H9 (cell line): ENCODE measurements around the gene SVEP1. TPM values are rescaled to one million over a fixed set of nuclear protein-coding genes. Genes with fewer than 3 reads are reported as not detected.
"Not testable (repeated sequence)": the region's sequence is repeated elsewhere in the genome, so short reads cannot be mapped to it uniquely, and the experiment has no call there.

Experiments used
- DNase-seq: peaks from one replicate; pipeline ENCODE4 v3.0.0-alpha.2; 2017
- H2AFZ ChIP-seq: one replicate; pipeline ENCODE4 v1.6.1; 2013; ENCODE audit warnings: mild to moderate bottlenecking, low read length, control low read depth, moderate library complexity
- H2AK5ac ChIP-seq: 2 replicates; pipeline ENCODE4 v1.6.1; 2013; ENCODE audit warnings: low read length, control low read depth, mixed read lengths; ENCODE audit not compliant: insufficient read length
- H2BK120ac ChIP-seq: one replicate; pipeline ENCODE4 v1.6.1; 2013; ENCODE audit warnings: low read depth, mild to moderate bottlenecking, low read length, control low read depth, inconsistent platforms; ENCODE audit not compliant: poor library complexity, severe bottlenecking
- H2BK12ac ChIP-seq: 2 replicates; pipeline ENCODE4 v1.6.1; 2013; ENCODE audit warnings: low read length, control low read depth, mixed read lengths, low read depth; ENCODE audit not compliant: insufficient read length
- H2BK15ac ChIP-seq: 2 replicates; pipeline ENCODE4 v1.6.1; 2013; ENCODE audit warnings: low read depth, low read length, control low read depth
- H2BK20ac ChIP-seq: one replicate; pipeline ENCODE4 v1.6.1; 2013; ENCODE audit warnings: low read depth, mild to moderate bottlenecking, low read length, control low read depth, inconsistent platforms; ENCODE audit not compliant: poor library complexity, severe bottlenecking
- H2BK5ac ChIP-seq: 2 replicates; pipeline ENCODE4 v1.6.1; 2013; ENCODE audit warnings: low read length, control low read depth, mixed read lengths; ENCODE audit not compliant: insufficient read length
- H3K14ac ChIP-seq: 2 replicates; pipeline ENCODE4 v1.6.1; 2013; ENCODE audit warnings: low read length, control low read depth; ENCODE audit not compliant: insufficient read depth
- H3K18ac ChIP-seq: 2 replicates; pipeline ENCODE4 v1.6.1; 2013; ENCODE audit warnings: low read depth, mild to moderate bottlenecking, mixed read lengths, low read length, control low read depth; ENCODE audit not compliant: insufficient read length
- H3K23ac ChIP-seq: 2 replicates; pipeline ENCODE4 v1.6.1; 2013; ENCODE audit warnings: low read length, control low read depth, mixed read lengths, low read depth; ENCODE audit not compliant: insufficient read length
- H3K23me2 ChIP-seq: 2 replicates; pipeline ENCODE4 v1.6.1; 2013; ENCODE audit warnings: low read depth, mild to moderate bottlenecking, mixed read lengths, low read length, control low read depth; ENCODE audit not compliant: insufficient read length, poor library complexity, severe bottlenecking
- H3K27ac ChIP-seq: 2 replicates; pipeline ENCODE4 v1.5.1; 2013; ENCODE audit warnings: low read length, control low read depth, mixed read lengths, low read depth; ENCODE audit not compliant: insufficient read length
- H3K27me3 ChIP-seq: 2 replicates; pipeline ENCODE4 v1.6.1; 2013; ENCODE audit warnings: low read length, control low read depth, inconsistent platforms; ENCODE audit not compliant: insufficient read depth
- H3K4ac ChIP-seq: 2 replicates; pipeline ENCODE4 v1.6.1; 2013; ENCODE audit warnings: low read depth, mild to moderate bottlenecking, control low read depth, inconsistent platforms, low read length, moderate library complexity
- H3K4me1 ChIP-seq: 2 replicates; pipeline ENCODE4 v1.6.1; 2013; ENCODE audit warnings: low read length, control low read depth, inconsistent platforms; ENCODE audit not compliant: insufficient read depth
- H3K4me2 ChIP-seq: 2 replicates; pipeline ENCODE4 v1.6.1; 2013; ENCODE audit warnings: low read length, control low read depth, mixed read lengths; ENCODE audit not compliant: insufficient read length, insufficient read depth
- H3K56ac ChIP-seq: 2 replicates; pipeline ENCODE4 v1.6.1; 2013; ENCODE audit warnings: low read depth, mild to moderate bottlenecking, mixed read lengths, low read length, control low read depth; ENCODE audit not compliant: insufficient read length
- H3K79me1 ChIP-seq: 2 replicates; pipeline ENCODE4 v1.6.1; 2013; ENCODE audit warnings: low read depth, mild to moderate bottlenecking, moderate library complexity, low read length, control low read depth, inconsistent platforms; ENCODE audit not compliant: insufficient read depth, poor library complexity, severe bottlenecking
- H3K79me2 ChIP-seq: 2 replicates; pipeline ENCODE4 v1.6.1; 2013; ENCODE audit warnings: low read length, control low read depth, inconsistent platforms; ENCODE audit not compliant: insufficient read depth
- H3K9ac ChIP-seq: 2 replicates; pipeline ENCODE4 v1.6.1; 2013; ENCODE audit warnings: low read length, control low read depth, mixed read lengths; ENCODE audit not compliant: insufficient read length; ENCODE audit errors: extremely low read depth
- H3K9me3 ChIP-seq: one replicate; pipeline ENCODE4 v1.6.1; 2013; ENCODE audit warnings: low read depth, low read length, inconsistent platforms; ENCODE audit not compliant: control insufficient read depth
- H3T11ph ChIP-seq: one replicate; pipeline ENCODE4 v1.6.1; 2013; ENCODE audit warnings: mild to moderate bottlenecking, low read length, control low read depth, inconsistent platforms
- H4K20me1 ChIP-seq: one replicate; pipeline ENCODE4 v1.6.1; 2013; ENCODE audit not compliant: control insufficient read depth, insufficient read length, insufficient read depth
- H4K5ac ChIP-seq: 2 replicates; pipeline ENCODE4 v1.6.1; 2013; ENCODE audit warnings: low read depth, mild to moderate bottlenecking, mixed read lengths, low read length, control low read depth; ENCODE audit not compliant: insufficient read length
- H4K8ac ChIP-seq: replicated peaks from 2 replicates; pipeline ENCODE4 v1.6.1; 2013; ENCODE audit warnings: low read length, control low read depth, mixed read lengths, low read depth; ENCODE audit not compliant: insufficient read length
- H4K91ac ChIP-seq: 2 replicates; pipeline ENCODE4 v1.6.1; 2013; ENCODE audit warnings: low read depth, mild to moderate bottlenecking, moderate library complexity, mixed read lengths, low read length, control low read depth; ENCODE audit not compliant: insufficient read length
- H3K27ac Mint-ChIP-seq, 3 experiments: 2 replicates in 2 of 3; 3 replicates in 1 of 3; pipeline ENCODE4 v1.8.0; 2020 to 2021; ENCODE audit warnings: mixed read lengths in 3 of 3, mild to moderate bottlenecking in 1 of 3, moderate library complexity in 1 of 3
- H3K27me3 Mint-ChIP-seq: 2 replicates; pipeline ENCODE4 v1.8.0; 2021; ENCODE audit warnings: low read depth, mild to moderate bottlenecking, moderate library complexity, mixed read lengths
- H3K36me3 Mint-ChIP-seq, 3 experiments: 2 replicates in 2 of 3; 3 replicates in 1 of 3; pipeline ENCODE4 v1.8.0; 2020 to 2021; ENCODE audit warnings: low read depth in 3 of 3, mixed read lengths in 3 of 3; ENCODE audit not compliant: insufficient read depth in 1 of 3
- H3K4me1 Mint-ChIP-seq, 2 experiments: 2 replicates each; pipeline ENCODE4 v1.8.0; 2020; ENCODE audit warnings: mixed read lengths in 2 of 2
- H3K4me3 Mint-ChIP-seq, 2 experiments: 2 replicates in 1 of 2; 3 replicates in 1 of 2; pipeline ENCODE4 v1.8.0; 2020 to 2021; ENCODE audit warnings: mild to moderate bottlenecking in 2 of 2, mixed read lengths in 2 of 2, moderate library complexity in 1 of 2
- H3K9me3 Mint-ChIP-seq, 2 experiments: 2 replicates in 1 of 2; 3 replicates in 1 of 2; pipeline ENCODE4 v1.8.0; 2020; ENCODE audit warnings: mild to moderate bottlenecking in 2 of 2, mixed read lengths in 2 of 2, moderate library complexity in 1 of 2
- CTCF ChIP-seq: fragments of 200-600 bp; sonication (generic); conservative IDR thresholded peaks from 3 replicates; pipeline ENCODE4 v1.8.0; 2021; ENCODE audit warnings: antibody characterized with exemption, mild to moderate bottlenecking
- WGBS: extraction: QIAGEN DNeasy Blood & Tissue Kit; methylation state at CpG from one replicate; pipeline ENCODE4 v1.1.7; 2013; ENCODE audit warnings: missing lambda C conversion rate, low lambda C conversion rate, mixed read lengths; ENCODE audit not compliant: insufficient read length; ENCODE audit errors: extremely low coverage; 5-methylcytosine and 5-hydroxymethylcytosine counted together
- total RNA-seq: library from RNA; stranded (reverse); gene quantifications from 2 replicates; pipeline ENCODE4 v1.2.1, GENCODE V29; 2021

SVEP1 gene
- total RNA-seq, 1 experiment from 2014 or later = 0.17 TPM

- Mint-ChIP-seq H3K27ac (no peak overlapping the region), H3K36me3 (peaks cover 0 to 7% (median 0%) of the 10 kb centered on the region in 3 experiments; a peak in 1 of 7 replicates), H3K27me3 (no peaks in the 10 kb centered on the region), H3K4me3 (no peak overlapping the region), H3K4me1 (no peaks in the 10 kb centered on the region), H3K9me3 (peaks cover 7 to 15% of the 10 kb centered on the region in 2 experiments; a peak in 2 of 5 replicates)
- no peaks in the 10 kb centered on the region for H3K23me2 ChIP-seq
- H3T11ph ChIP-seq = no peak overlapping the region
- no peaks in the 10 kb centered on the region for H3K4me1 ChIP-seq
- no peaks in the 10 kb centered on the region for H4K20me1 ChIP-seq
- H2BK5ac ChIP-seq = no peak overlapping the region
- H3K27ac ChIP-seq = no peak overlapping the region
- H3K23ac ChIP-seq = no peak overlapping the region
- no peak overlapping the region for H3K9ac ChIP-seq
- no peak overlapping the region for H4K5ac ChIP-seq
- no peak overlapping the region for H2BK20ac ChIP-seq
- H2BK120ac ChIP-seq = no peak overlapping the region
- no peak for DNase-seq
- no peaks in the 10 kb centered on the region for H3K9me3 ChIP-seq
- H4K91ac ChIP-seq = no peak overlapping the region
- no peaks in the 10 kb centered on the region for H3K79me2 ChIP-seq
- no peak overlapping the region for H2AFZ ChIP-seq
- H2BK12ac ChIP-seq = no peak overlapping the region
- no peaks in the 10 kb centered on the region for H3K79me1 ChIP-seq
- H3K56ac ChIP-seq = no peak overlapping the region
- H2AK5ac ChIP-seq = no peak overlapping the region
- H3K14ac ChIP-seq = no peak overlapping the region
- TF ChIP-seq CTCF = no peak
- H3K4me2 ChIP-seq = no peak overlapping the region
- H4K8ac ChIP-seq = no peak overlapping the region
- H2BK15ac ChIP-seq = no peak overlapping the region
- no peaks in the 10 kb centered on the region for H3K27me3 ChIP-seq
- no peak overlapping the region for H3K18ac ChIP-seq
- no CpG with 5 or more reads among the region's 4 CpGs for WGBS
- no peak overlapping the region for H3K4ac ChIP-seq
These were observed 42.7 kb downstream of the SVEP1 start for GRCh38 chr9:110536822-110537221.

- not testable (repeated sequence) for H3K9ac ChIP-seq, H2BK5ac ChIP-seq, H4K91ac ChIP-seq, H2BK120ac ChIP-seq, H3K4me1 Mint-ChIP-seq, H2BK12ac ChIP-seq, H2BK20ac ChIP-seq, H3K79me1 ChIP-seq, DNase-seq, H3K36me3 Mint-ChIP-seq, H3K56ac ChIP-seq, H4K8ac ChIP-seq, H3K4me2 ChIP-seq, H3K14ac ChIP-seq, H2AK5ac ChIP-seq, H3K23me2 ChIP-seq, H4K5ac ChIP-seq, H3K4ac ChIP-seq, H3K27ac ChIP-seq, H4K20me1 ChIP-seq, H2AFZ ChIP-seq, H3K18ac ChIP-seq, H3K9me3 ChIP-seq, H3T11ph ChIP-seq, H3K4me3 Mint-ChIP-seq, H3K27me3 ChIP-seq, H3K27ac Mint-ChIP-seq, H2BK15ac ChIP-seq, H3K4me1 ChIP-seq, H3K79me2 ChIP-seq, H3K27me3 Mint-ChIP-seq, H3K23ac ChIP-seq
- WGBS = no CpG with 5 or more reads among the region's 4 CpGs
- H3K9me3 Mint-ChIP-seq = peaks cover 7 to 19% of the 10 kb centered on the region in 2 experiments; a peak in 3 of 5 replicates
These were observed 45.4 kb downstream of the SVEP1 start for GRCh38 chr9:110534162-110534561.
